ENCODE results near the gene GDPD4.

Gene GDPD4

GRCh38 chr11:77276271-77276670 is 25.2 kb downstream of the GDPD4 start:
- TF ChIP-seq CTCF (IDR thresholded peaks at IDR 0.05), result no peak

- TF ChIP-seq CTCF (IDR thresholded peaks at IDR 0.05), result no peak
Observed at GRCh38 chr11:77270921-77271320, 30.6 kb downstream of the GDPD4 start.

- TF ChIP-seq CTCF (IDR thresholded peaks at IDR 0.05), result no peak
Observed at GRCh38 chr11:77269484-77270123, 31.9 kb downstream of the GDPD4 start.

- no peak for TF ChIP-seq CTCF (IDR thresholded peaks at IDR 0.05)
Observed at GRCh38 chr11:77267962-77268361, 33.5 kb downstream of the GDPD4 start.

GRCh38 chr11:77266766-77267165 is 34.7 kb downstream of the GDPD4 start:
- TF ChIP-seq CTCF (IDR thresholded peaks at IDR 0.05), result no peak

GRCh38 chr11:77262803-77263202 is 38.7 kb downstream of the GDPD4 start:
- TF ChIP-seq CTCF (IDR thresholded peaks at IDR 0.05), result no peak

- no peak for TF ChIP-seq CTCF (IDR thresholded peaks at IDR 0.05)
Observed at GRCh38 chr11:77259641-77260040, 41.8 kb downstream of the GDPD4 start.

- TF ChIP-seq CTCF (IDR thresholded peaks at IDR 0.05), result no peak
Observed at GRCh38 chr11:77253690-77254089, 47.8 kb downstream of the GDPD4 start.
